H9 (cell line): ENCODE data around the gene SYAP1. TPM values are rescaled to one million over a fixed set of nuclear protein-coding genes. Genes with fewer than 3 reads are reported as not detected.
"Not testable (repeated sequence)": the region's sequence is repeated elsewhere in the genome, so short reads cannot be mapped to it uniquely, and the experiment has no call there.

Source experiments
- DNase-seq: peaks from one replicate; pipeline ENCODE4 v3.0.0-alpha.2; 2017
- H2AFZ ChIP-seq: one replicate; pipeline ENCODE4 v1.6.1; 2013; ENCODE audit warnings: mild to moderate bottlenecking, low read length, control low read depth, moderate library complexity
- H2AK5ac ChIP-seq: 2 replicates; pipeline ENCODE4 v1.6.1; 2013; ENCODE audit warnings: low read length, control low read depth, mixed read lengths; ENCODE audit not compliant: insufficient read length
- H2BK120ac ChIP-seq: one replicate; pipeline ENCODE4 v1.6.1; 2013; ENCODE audit warnings: low read depth, mild to moderate bottlenecking, low read length, control low read depth, inconsistent platforms; ENCODE audit not compliant: poor library complexity, severe bottlenecking
- H2BK12ac ChIP-seq: 2 replicates; pipeline ENCODE4 v1.6.1; 2013; ENCODE audit warnings: low read length, control low read depth, mixed read lengths, low read depth; ENCODE audit not compliant: insufficient read length
- H2BK15ac ChIP-seq: 2 replicates; pipeline ENCODE4 v1.6.1; 2013; ENCODE audit warnings: low read depth, low read length, control low read depth
- H2BK20ac ChIP-seq: one replicate; pipeline ENCODE4 v1.6.1; 2013; ENCODE audit warnings: low read depth, mild to moderate bottlenecking, low read length, control low read depth, inconsistent platforms; ENCODE audit not compliant: poor library complexity, severe bottlenecking
- H2BK5ac ChIP-seq: 2 replicates; pipeline ENCODE4 v1.6.1; 2013; ENCODE audit warnings: low read length, control low read depth, mixed read lengths; ENCODE audit not compliant: insufficient read length
- H3K14ac ChIP-seq: 2 replicates; pipeline ENCODE4 v1.6.1; 2013; ENCODE audit warnings: low read length, control low read depth; ENCODE audit not compliant: insufficient read depth
- H3K18ac ChIP-seq: 2 replicates; pipeline ENCODE4 v1.6.1; 2013; ENCODE audit warnings: low read depth, mild to moderate bottlenecking, mixed read lengths, low read length, control low read depth; ENCODE audit not compliant: insufficient read length
- H3K23ac ChIP-seq: 2 replicates; pipeline ENCODE4 v1.6.1; 2013; ENCODE audit warnings: low read length, control low read depth, mixed read lengths, low read depth; ENCODE audit not compliant: insufficient read length
- H3K23me2 ChIP-seq: 2 replicates; pipeline ENCODE4 v1.6.1; 2013; ENCODE audit warnings: low read depth, mild to moderate bottlenecking, mixed read lengths, low read length, control low read depth; ENCODE audit not compliant: insufficient read length, poor library complexity, severe bottlenecking
- H3K27ac ChIP-seq: 2 replicates; pipeline ENCODE4 v1.5.1; 2013; ENCODE audit warnings: low read length, control low read depth, mixed read lengths, low read depth; ENCODE audit not compliant: insufficient read length
- H3K27me3 ChIP-seq: 2 replicates; pipeline ENCODE4 v1.6.1; 2013; ENCODE audit warnings: low read length, control low read depth, inconsistent platforms; ENCODE audit not compliant: insufficient read depth
- H3K4ac ChIP-seq: 2 replicates; pipeline ENCODE4 v1.6.1; 2013; ENCODE audit warnings: low read depth, mild to moderate bottlenecking, control low read depth, inconsistent platforms, low read length, moderate library complexity
- H3K4me1 ChIP-seq: 2 replicates; pipeline ENCODE4 v1.6.1; 2013; ENCODE audit warnings: low read length, control low read depth, inconsistent platforms; ENCODE audit not compliant: insufficient read depth
- H3K4me2 ChIP-seq: 2 replicates; pipeline ENCODE4 v1.6.1; 2013; ENCODE audit warnings: low read length, control low read depth, mixed read lengths; ENCODE audit not compliant: insufficient read length, insufficient read depth
- H3K56ac ChIP-seq: 2 replicates; pipeline ENCODE4 v1.6.1; 2013; ENCODE audit warnings: low read depth, mild to moderate bottlenecking, mixed read lengths, low read length, control low read depth; ENCODE audit not compliant: insufficient read length
- H3K79me1 ChIP-seq: 2 replicates; pipeline ENCODE4 v1.6.1; 2013; ENCODE audit warnings: low read depth, mild to moderate bottlenecking, moderate library complexity, low read length, control low read depth, inconsistent platforms; ENCODE audit not compliant: insufficient read depth, poor library complexity, severe bottlenecking
- H3K79me2 ChIP-seq: 2 replicates; pipeline ENCODE4 v1.6.1; 2013; ENCODE audit warnings: low read length, control low read depth, inconsistent platforms; ENCODE audit not compliant: insufficient read depth
- H3K9ac ChIP-seq: 2 replicates; pipeline ENCODE4 v1.6.1; 2013; ENCODE audit warnings: low read length, control low read depth, mixed read lengths; ENCODE audit not compliant: insufficient read length; ENCODE audit errors: extremely low read depth
- H3K9me3 ChIP-seq: one replicate; pipeline ENCODE4 v1.6.1; 2013; ENCODE audit warnings: low read depth, low read length, inconsistent platforms; ENCODE audit not compliant: control insufficient read depth
- H3T11ph ChIP-seq: one replicate; pipeline ENCODE4 v1.6.1; 2013; ENCODE audit warnings: mild to moderate bottlenecking, low read length, control low read depth, inconsistent platforms
- H4K20me1 ChIP-seq: one replicate; pipeline ENCODE4 v1.6.1; 2013; ENCODE audit not compliant: control insufficient read depth, insufficient read length, insufficient read depth
- H4K5ac ChIP-seq: 2 replicates; pipeline ENCODE4 v1.6.1; 2013; ENCODE audit warnings: low read depth, mild to moderate bottlenecking, mixed read lengths, low read length, control low read depth; ENCODE audit not compliant: insufficient read length
- H4K8ac ChIP-seq: replicated peaks from 2 replicates; pipeline ENCODE4 v1.6.1; 2013; ENCODE audit warnings: low read length, control low read depth, mixed read lengths, low read depth; ENCODE audit not compliant: insufficient read length
- H4K91ac ChIP-seq: 2 replicates; pipeline ENCODE4 v1.6.1; 2013; ENCODE audit warnings: low read depth, mild to moderate bottlenecking, moderate library complexity, mixed read lengths, low read length, control low read depth; ENCODE audit not compliant: insufficient read length
- H3K27ac Mint-ChIP-seq, 3 experiments: 2 replicates in 2 of 3; 3 replicates in 1 of 3; pipeline ENCODE4 v1.8.0; 2020 to 2021; ENCODE audit warnings: mixed read lengths in 3 of 3, mild to moderate bottlenecking in 1 of 3, moderate library complexity in 1 of 3
- H3K27me3 Mint-ChIP-seq: 2 replicates; pipeline ENCODE4 v1.8.0; 2021; ENCODE audit warnings: low read depth, mild to moderate bottlenecking, moderate library complexity, mixed read lengths
- H3K36me3 Mint-ChIP-seq, 3 experiments: 2 replicates in 2 of 3; 3 replicates in 1 of 3; pipeline ENCODE4 v1.8.0; 2020 to 2021; ENCODE audit warnings: low read depth in 3 of 3, mixed read lengths in 3 of 3; ENCODE audit not compliant: insufficient read depth in 1 of 3
- H3K4me1 Mint-ChIP-seq, 2 experiments: 2 replicates each; pipeline ENCODE4 v1.8.0; 2020; ENCODE audit warnings: mixed read lengths in 2 of 2
- H3K4me3 Mint-ChIP-seq, 2 experiments: 2 replicates in 1 of 2; 3 replicates in 1 of 2; pipeline ENCODE4 v1.8.0; 2020 to 2021; ENCODE audit warnings: mild to moderate bottlenecking in 2 of 2, mixed read lengths in 2 of 2, moderate library complexity in 1 of 2
- H3K9me3 Mint-ChIP-seq, 2 experiments: 2 replicates in 1 of 2; 3 replicates in 1 of 2; pipeline ENCODE4 v1.8.0; 2020; ENCODE audit warnings: mild to moderate bottlenecking in 2 of 2, mixed read lengths in 2 of 2, moderate library complexity in 1 of 2
- WGBS: extraction: QIAGEN DNeasy Blood & Tissue Kit; methylation state at CpG from one replicate; pipeline ENCODE4 v1.1.7; 2013; ENCODE audit warnings: missing lambda C conversion rate, low lambda C conversion rate, mixed read lengths; ENCODE audit not compliant: insufficient read length; ENCODE audit errors: extremely low coverage; 5-methylcytosine and 5-hydroxymethylcytosine counted together
- total RNA-seq: library from RNA; stranded (reverse); gene quantifications from 2 replicates; pipeline ENCODE4 v1.2.1, GENCODE V29; 2021
- TF ChIP-seq, protein P1 (sequence below): fragments of 200-600 bp; sonication (generic); conservative IDR thresholded peaks from 3 replicates; pipeline ENCODE4 v1.8.0; 2021; ENCODE audit warnings: antibody characterized with exemption, mild to moderate bottlenecking

Gene SYAP1
- total RNA-seq, 1 experiment from 2014 or later = 42.7 TPM

DNA sequence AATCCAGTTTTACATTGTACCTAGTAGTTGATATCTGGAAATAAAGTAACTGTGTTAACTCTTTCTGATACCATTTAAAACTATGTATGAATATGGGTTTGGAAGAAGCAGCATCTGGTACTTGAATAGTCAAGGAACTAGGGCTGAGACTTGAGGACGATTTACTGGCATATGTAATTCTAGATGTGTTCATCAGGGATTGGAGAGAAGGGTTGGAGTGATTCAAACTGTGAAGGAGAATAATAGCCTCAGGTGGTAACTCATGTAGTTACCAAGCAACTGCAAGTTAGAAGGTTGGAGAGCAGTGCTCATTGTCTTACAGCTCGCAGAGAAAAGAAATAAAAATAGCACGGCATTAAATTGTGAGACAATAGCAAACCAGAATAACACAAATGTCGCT is 37.3 kb downstream of the SYAP1 start:
- WGBS = no CpG with 5 or more reads among the region's 4 CpGs
- H3K18ac ChIP-seq = no peak overlapping the region
- no peaks in the 10 kb centered on the region for H3K27me3 Mint-ChIP-seq

GRCh38 chrX:16761500-16761899 is 42.1 kb downstream of the SYAP1 start:
- not testable (repeated sequence) for H4K91ac ChIP-seq, H3K18ac ChIP-seq, H4K8ac ChIP-seq, H3K9me3 Mint-ChIP-seq, H3K4me3 Mint-ChIP-seq, H3K79me2 ChIP-seq, H3T11ph ChIP-seq, H3K27ac ChIP-seq, H3K9me3 ChIP-seq, H2AK5ac ChIP-seq, H3K14ac ChIP-seq, H3K27me3 Mint-ChIP-seq, H3K23me2 ChIP-seq, H3K79me1 ChIP-seq, H3K23ac ChIP-seq, H3K4me2 ChIP-seq, H2BK120ac ChIP-seq, H3K56ac ChIP-seq, H2BK12ac ChIP-seq, H4K5ac ChIP-seq, H3K4ac ChIP-seq, H2AFZ ChIP-seq, H3K9ac ChIP-seq, H4K20me1 ChIP-seq, H3K4me1 ChIP-seq, H3K27me3 ChIP-seq, H2BK20ac ChIP-seq, DNase-seq, H2BK15ac ChIP-seq, H2BK5ac ChIP-seq
- WGBS = no CpG with 5 or more reads among the region's 4 CpGs
- H3K36me3 Mint-ChIP-seq = peaks cover 22 to 47% (median 46%) of the 10 kb centered on the region in 3 experiments; a peak in 6 of 7 replicates
- H3K4me1 Mint-ChIP-seq = peaks cover 9 to 11% of the 10 kb centered on the region in 2 experiments
- H3K27ac Mint-ChIP-seq = 0 out of 7 replicates have a peak overlapping the region, but pooled peaks of 1 of the 3 experiments have one; percentile 44

More for the DNA sequence above, 37.3 kb downstream of the SYAP1 start:
- no peaks in the 10 kb centered on the region for H4K20me1 ChIP-seq
- H4K5ac ChIP-seq = no peak overlapping the region
- no peak overlapping the region for H3K9ac ChIP-seq
- no peak overlapping the region for H2AK5ac ChIP-seq
- no peak overlapping the region for H3K4ac ChIP-seq
- H3K27me3 ChIP-seq = no peaks in the 10 kb centered on the region
- Mint-ChIP-seq H3K27ac (peak overlapping the region in 1 of 3 experiments; percentile 69; a peak in 3 of 7 replicates), H3K36me3 (peaks cover 40 to 83% (median 82%) of the 10 kb centered on the region in 3 experiments; a peak in 6 of 7 replicates), H3K4me3 (no peak overlapping the region), H3K4me1 (peaks cover 6 to 21% of the 10 kb centered on the region in 2 experiments), H3K9me3 (no peaks in the 10 kb centered on the region)
- H3K79me1 ChIP-seq = no peaks in the 10 kb centered on the region
- H4K8ac ChIP-seq = no peak overlapping the region
- no peak overlapping the region for H2AFZ ChIP-seq
- TF ChIP-seq, protein P1, sequence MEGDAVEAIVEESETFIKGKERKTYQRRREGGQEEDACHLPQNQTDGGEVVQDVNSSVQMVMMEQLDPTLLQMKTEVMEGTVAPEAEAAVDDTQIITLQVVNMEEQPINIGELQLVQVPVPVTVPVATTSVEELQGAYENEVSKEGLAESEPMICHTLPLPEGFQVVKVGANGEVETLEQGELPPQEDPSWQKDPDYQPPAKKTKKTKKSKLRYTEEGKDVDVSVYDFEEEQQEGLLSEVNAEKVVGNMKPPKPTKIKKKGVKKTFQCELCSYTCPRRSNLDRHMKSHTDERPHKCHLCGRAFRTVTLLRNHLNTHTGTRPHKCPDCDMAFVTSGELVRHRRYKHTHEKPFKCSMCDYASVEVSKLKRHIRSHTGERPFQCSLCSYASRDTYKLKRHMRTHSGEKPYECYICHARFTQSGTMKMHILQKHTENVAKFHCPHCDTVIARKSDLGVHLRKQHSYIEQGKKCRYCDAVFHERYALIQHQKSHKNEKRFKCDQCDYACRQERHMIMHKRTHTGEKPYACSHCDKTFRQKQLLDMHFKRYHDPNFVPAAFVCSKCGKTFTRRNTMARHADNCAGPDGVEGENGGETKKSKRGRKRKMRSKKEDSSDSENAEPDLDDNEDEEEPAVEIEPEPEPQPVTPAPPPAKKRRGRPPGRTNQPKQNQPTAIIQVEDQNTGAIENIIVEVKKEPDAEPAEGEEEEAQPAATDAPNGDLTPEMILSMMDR = no peak
- no peak overlapping the region for H3K56ac ChIP-seq
- H2BK5ac ChIP-seq = no peak overlapping the region
- DNase-seq = no peak
- no peak overlapping the region for H3K23ac ChIP-seq
- no peak overlapping the region for H2BK15ac ChIP-seq
- no peak overlapping the region for H3K14ac ChIP-seq
- H3K79me2 ChIP-seq = no peaks in the 10 kb centered on the region
- H2BK120ac ChIP-seq = no peak overlapping the region
- H4K91ac ChIP-seq = no peak overlapping the region
- no peak overlapping the region for H2BK20ac ChIP-seq
- H3K23me2 ChIP-seq = no peaks in the 10 kb centered on the region
- H3K9me3 ChIP-seq = no peaks in the 10 kb centered on the region
- no peaks in the 10 kb centered on the region for H3K4me1 ChIP-seq
- no peak overlapping the region for H2BK12ac ChIP-seq
- H3K27ac ChIP-seq = no peak overlapping the region
- no peak overlapping the region for H3K4me2 ChIP-seq
- no peak overlapping the region for H3T11ph ChIP-seq
